ENCODE data around the gene QKI.

The QKI gene

DNA sequence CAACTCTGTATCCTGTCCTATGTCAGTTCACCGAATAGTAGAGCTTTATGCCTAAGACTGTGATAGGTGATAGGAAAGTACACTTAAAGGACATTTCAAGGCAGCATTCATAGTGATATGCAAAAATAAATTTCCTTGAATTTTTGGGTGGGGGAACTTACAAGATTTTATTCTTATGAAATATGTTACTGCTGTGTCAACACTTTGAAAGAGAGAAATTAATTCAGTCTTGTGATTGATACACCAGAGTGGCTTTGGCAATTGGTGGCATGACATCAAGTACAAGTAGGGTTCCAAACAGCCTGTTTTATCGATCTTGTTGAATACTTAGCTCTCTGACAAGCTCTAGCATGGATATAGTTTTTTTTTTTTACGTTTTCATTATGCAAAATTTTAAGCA lies 72.3 kb downstream of the QKI start:
- no peak for DNase-seq (ENCODE audit: low read depth in 2 of 2)

DNA sequence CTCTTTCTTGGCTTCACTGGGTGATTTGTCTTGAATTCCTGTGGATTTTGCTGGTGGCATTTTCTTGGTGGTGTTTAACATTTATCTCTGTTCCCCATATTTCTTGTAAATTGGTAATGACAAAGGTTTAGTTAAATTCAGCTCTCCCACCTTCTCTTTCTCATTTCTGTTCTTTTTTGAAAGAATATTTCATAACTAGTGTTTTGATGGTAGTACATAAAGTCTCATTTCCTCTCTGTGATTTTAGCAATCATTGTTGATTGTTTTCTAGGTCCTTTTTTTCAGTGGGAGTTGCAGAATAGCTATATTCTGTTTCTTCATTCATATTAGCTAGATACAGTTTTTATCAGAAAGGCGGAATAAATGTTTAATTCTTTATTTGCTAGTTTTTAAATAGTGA lies 73.1 kb downstream of the QKI start:
- DNase-seq (ENCODE audit: low read depth in 2 of 2): no peak

DNA sequence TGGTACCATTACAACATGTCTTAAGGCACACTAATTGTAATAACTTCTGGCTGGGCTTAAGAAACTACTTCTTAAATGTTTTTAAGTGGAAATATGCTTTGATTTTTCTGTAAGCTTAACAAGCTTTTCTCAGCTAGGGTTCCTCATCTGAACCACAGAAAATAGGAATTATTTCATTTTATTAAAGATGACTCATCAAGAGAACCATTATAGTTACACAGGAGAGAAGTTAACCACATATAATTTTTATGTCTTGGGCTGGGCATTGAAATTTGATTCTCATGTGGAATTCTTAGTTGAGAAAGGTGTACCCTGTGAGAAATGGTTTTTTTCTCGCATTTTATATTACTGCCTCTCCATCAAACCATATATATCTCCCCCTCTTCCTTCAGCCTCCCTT lies 75.1 kb downstream of the QKI start:
- DNase-seq (ENCODE audit: low read depth in 2 of 2): no peak

DNA sequence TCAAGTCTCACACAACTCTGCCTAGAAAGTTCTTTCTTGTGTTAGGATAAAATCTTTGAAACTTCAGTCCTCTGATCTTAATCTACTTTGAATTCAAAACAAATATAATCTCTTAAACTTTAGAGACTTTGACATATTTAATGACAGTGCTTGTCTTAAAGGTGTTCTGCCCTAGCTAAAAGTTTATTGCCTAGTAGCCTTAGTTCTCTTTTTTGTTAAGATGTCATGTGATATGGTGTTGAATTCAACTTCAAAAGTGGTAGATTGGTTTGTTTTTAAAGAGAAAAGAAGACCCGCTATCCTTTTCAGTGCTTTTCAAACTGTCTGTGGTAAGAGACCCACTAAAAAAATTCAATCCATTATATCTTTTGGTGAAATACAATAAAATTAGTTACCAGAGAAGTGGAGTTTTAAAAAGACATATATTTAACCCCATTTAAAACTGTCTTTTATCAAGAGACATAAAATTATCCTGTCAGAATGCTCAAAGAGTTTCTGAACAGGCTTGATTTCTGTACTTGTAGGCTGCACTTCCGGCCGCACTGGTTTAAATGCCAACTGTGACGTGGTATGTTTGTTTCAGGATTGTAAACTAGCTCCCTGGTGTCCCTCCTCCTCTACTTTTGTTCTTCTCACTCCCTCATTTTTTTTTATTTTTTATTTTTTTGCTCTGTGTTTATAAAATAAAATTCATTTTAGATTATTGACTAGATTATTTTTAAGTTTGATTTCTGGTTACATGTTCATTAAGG lies 76.5 kb downstream of the QKI start:
- no peak for DNase-seq (ENCODE audit: low read depth in 2 of 2)

DNA sequence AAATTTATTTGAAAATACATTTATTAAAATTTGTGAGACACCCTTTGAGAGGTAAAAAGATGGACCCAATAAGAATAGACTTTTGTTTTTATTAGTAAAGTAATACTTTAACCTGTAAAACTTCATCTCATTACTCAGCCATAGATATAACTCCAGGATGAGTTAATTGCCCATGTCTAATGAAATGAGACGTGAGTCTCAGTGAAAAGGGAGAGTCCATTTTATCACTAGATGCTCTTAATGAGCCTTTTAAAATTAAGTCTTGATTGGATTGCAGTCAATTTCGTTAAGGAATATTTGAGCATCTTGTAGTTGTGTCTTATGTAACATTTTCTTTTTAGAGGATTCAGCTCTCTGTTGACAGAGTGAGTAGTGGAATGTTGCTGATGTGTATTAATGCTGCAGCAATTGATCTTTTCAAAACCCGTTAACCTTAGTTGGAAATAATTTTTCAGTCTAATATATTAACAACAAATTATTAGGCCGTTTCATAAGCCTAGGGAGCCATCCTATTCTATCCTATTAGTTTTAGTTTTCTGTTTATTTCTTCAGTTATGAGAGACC lies 77.3 kb downstream of the QKI start:
- no peak for DNase-seq (ENCODE audit: low read depth in 2 of 2)

DNA sequence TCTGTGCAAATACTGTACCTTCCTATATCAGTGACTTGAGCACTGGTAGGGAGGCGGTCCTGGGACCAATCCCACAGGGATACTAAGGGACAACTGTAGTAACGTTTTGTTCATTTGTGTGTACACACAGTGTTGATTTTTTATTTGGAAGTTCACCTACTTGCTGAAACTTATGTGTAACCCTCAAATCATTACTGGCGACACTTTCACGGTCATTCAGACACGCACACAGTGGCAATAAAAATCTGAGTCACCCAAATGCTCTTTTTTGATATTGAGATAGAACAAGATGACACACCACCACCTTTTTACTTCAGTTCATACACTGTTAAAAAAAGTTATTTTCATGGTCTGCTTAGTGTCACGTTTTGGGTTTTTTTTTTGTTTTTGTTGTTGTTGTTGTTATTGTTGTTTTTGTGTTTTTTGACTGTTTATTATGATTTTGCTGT lies 79.8 kb downstream of the QKI start:
- no peak for DNase-seq (ENCODE audit: low read depth in 2 of 2)

DNA sequence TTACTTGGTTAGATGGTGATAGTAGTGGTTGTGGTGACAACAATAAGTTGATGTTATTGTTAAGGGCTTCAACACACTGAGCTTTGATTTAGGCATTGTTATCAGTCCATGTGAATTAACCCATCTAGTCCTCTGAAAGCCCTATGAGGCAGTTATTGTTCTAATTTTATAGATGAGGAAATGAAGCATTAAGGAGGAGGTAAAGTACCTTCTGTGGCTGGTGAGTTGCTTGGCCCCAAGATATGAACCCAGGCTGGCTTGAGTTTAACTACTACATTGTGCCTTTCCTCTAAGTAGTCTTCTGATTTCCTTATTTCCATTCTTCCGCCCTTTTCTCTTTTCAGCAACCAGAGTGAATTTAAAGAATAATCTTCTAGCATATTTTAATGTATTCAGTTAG lies 81.7 kb downstream of the QKI start:
- no peak for DNase-seq (ENCODE audit: low read depth in 2 of 2)

DNA sequence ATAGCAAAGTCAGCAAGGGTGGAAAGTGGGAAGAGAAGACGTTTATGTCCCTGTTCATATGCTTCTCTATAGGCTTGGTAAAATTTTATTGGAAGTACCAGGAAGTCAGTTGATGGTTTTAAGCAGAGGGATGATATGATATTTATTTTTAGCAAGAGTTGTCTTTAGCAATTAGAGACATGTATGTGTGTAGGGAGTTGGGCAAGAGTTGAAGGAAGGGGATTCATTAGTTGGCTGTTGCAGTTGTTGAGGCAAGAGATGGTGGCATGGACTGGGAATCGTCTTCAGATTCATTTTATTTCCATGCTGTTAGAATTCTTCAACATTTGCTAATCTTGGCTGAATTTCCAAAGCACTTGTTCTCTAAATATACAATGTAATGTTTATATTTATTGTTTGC lies 85.6 kb downstream of the QKI start:
- DNase-seq (ENCODE audit: low read depth in 2 of 2): no peak

DNA sequence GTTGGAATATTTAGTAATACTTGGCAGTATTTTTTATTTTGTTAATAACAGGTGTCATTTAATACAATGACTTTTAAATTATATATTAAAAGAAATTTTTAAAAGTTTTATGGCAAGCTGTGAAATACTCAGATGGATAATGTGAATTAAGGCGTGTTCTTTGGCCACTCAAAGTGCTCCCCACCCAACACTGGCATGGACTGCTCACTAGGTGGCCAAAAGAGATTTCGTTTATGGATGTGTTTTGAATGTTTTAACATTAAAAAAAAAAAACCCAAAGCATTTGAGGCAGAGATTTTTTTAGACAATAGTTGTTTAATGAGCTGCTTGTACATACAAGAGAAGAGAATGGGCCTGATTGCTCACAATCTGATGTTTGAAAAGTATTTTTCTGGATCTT lies 86.5 kb downstream of the QKI start:
- no peak for DNase-seq (ENCODE audit: low read depth in 2 of 2)

DNA sequence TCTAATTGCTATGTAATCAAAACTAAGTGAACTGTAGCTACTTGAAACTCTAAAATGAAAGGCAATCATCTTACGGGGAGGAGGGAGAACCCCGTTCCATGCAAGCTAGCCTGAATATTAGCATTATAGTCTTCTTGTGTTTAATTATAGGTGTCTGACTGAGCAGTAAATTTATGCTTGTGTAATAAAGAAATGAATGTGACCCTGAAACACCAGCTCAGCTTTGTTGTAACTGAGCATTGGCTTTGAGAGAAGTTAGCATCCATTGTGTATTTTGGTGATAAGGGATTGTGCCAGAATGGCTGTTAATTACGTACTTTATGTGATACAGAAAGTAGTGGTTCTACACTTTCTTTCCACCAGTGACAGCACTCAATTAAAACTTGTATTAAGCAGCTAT lies 86.9 kb downstream of the QKI start:
- DNase-seq (ENCODE audit: low read depth in 2 of 2): no peak

DNA sequence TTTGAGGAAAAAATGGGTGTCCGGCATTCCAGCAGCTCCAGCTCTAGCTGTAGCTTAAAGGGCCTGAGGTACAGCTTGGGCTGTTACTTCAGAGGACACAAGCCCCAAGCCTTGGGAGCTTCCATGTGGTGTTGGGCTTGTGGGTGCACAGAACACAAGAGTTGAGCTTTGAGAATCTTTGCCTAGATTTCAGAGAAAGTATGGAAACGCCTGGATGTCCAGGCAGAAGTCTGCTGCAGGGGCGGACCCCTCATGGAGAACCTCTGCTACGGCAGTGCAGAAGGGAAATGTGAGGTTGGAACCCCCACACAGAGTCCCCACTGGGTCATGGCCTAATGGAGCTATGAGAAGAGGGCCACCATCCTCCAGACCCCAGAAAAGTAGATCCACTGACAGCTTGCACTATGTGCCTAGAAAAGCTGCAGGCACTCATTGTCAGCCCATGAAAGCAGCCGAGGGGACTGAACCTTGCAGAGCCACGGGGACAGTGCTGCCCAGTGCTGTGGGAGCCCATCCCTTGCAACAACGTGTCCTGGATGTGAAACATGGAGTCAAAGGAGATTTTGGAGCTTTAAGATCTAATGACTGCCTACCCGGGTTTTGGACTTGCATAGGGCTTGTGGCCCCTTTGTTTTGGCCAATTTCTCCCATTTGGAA lies 90.6 kb downstream of the QKI start:
- DNase-seq (ENCODE audit: low read depth in 2 of 2): no peak

DNA sequence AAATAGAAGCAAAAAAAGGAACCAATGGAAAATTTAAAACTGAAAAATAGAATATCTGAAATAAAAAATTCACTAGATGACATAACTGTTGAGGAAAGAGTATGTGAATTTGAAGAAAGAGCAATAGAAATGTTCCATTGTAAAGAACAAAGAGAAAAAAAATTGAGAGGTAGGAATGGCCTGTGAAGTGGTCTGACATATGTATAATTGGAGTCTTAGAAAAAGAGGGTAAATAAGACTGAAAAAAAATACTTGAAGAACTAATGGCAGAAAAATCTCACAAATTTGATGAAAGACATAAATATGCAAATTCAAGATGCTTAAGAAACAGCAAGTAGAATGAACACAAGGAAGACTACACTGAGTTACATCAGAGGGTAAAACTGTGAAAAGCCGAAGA lies 93.4 kb downstream of the QKI start:
- DNase-seq (ENCODE audit: low read depth in 2 of 2): no peak

DNA sequence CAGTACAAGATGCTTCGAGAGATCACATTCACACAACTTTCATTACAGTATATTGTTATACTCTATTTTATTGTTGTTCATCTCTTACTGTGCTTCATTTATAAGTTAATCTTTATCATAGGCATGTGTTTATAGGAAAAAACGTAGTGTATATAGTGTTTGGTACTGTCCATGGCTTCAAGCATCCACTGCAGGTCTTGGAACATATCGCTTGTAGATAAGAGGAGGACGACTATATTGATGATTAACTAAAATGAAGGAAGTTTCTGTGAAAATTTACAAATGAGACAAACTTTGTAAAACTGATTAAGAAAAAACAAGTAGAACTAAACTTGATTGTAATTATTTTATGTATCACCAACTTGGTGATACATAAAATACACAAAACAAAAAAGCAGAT lies 98.5 kb downstream of the QKI start:
- no peak for DNase-seq (ENCODE audit: low read depth in 2 of 2)

DNA sequence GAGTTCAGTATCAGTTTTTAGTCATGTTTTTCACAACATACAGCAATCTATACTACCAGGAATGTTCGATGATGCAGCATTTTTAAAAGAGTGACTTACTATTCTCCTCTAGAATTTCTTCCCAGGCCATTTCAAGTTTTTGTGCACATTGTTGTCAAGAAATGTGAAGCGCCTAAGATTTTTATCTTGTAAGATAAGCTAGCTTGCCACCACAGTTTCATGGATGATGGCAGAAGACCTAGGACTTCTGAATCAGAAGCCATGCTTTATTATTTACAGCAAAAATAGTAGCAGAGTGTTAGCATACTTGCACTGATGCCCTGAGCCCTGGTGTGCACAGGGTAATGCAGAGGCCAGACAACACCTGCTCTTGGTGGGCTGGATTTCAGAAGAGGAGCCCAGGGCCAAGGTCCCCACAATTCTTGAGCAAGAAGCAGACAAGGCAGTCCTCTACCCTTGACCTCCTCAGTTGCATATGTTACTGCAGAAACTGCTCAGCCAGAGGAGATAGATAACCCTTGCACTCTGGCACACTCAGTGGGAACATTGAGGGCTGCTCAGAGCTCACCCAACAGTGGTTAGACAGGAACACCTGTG lies 99.2 kb downstream of the QKI start:
- no peak for DNase-seq (ENCODE audit: low read depth in 2 of 2)

DNA sequence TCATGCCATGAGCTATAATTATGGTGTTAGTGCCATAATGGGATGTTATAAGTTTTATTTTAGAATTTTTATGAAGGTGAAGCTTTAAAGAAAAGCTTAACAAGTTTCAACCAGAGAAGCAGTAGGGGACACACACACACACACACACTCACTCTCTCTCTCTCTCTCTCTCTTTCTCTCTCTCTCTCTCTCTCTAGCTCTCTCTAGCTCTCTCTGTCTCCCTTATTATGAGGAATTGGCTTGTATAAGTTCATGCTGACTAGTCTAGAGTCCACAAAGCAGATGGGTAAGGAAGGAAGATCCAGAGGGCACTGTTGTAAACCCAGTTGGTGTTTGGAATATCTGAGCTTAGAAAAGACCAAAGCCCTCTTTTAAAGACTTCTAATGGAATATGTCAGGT lies 102.4 kb downstream of the QKI start:
- no peak for DNase-seq (ENCODE audit: low read depth in 2 of 2)

DNA sequence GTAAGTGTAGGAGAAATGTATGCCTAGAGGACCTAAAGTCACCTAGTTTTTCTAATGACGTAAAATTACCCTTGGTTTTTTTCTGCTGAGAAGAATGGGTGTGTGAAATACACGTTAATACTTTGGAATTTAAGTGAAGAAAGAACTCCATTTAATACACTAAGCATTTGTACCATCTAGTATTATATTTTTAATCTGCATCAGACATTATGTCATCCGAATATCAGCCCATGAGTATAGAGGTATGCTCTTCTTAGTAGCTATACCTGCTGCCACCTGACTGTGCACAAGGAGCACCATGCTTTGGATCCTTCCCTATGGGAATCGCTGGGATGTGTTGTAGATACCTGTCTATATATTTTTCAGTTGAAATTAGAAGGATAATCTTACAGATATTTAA lies 106.4 kb downstream of the QKI start:
- DNase-seq (ENCODE audit: low read depth in 2 of 2): no peak

DNA sequence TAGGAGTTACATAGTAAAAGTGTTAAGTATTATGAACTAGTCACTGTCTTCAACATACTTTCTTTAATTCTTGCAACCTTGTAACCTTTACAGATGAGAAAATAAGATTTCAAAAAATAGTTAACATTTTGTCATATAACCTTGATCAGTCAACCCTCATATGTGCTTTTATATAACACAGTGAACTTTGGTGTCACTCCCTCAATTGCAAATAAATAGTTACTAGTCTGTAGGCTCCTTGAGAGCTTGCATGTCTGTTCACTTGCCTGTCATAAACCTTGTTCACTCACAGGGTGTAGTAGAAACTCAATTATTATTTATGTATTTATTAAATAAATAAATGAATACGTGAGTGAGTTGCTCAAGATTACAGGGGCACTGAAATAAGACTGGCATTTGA lies 107.5 kb downstream of the QKI start:
- no peak for DNase-seq (ENCODE audit: low read depth in 2 of 2)

DNA sequence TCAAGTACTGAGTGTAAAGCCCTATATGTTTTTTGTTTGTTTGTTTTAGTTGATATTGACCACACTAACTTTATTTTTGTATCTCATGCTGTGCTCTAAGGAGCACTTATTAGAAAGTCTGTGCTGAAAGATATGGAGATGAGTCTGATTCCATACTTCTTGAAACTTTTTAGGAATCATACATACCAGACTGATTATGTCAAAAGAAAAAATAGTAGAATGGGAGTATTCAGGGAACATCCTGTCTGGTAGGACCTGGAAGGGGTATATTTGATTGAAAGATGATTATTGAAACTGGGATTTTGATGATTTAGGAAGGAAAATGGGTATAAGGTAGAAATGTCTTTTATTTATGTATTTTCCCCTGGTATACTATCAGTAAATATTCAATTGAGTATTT lies 111.4 kb downstream of the QKI start:
- no peak for DNase-seq (ENCODE audit: low read depth in 2 of 2)

DNA sequence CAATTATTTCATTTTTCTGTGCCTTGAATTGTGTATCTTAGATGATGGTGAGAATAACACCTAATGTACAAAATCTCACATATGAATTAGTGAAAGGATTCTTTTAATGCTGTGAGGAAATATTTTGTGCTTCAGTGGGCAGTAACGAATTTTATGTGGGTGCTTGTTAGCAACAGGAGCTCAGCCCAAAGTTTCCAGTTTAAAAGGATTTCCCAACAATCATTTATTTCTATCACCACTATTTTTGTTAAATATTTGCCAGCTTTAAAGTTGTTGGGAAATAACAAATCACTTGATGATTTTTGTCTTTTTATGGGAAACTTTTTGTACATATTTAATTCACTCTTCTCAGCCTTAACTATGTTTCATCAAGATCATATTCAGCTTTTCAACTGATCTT lies 111.8 kb downstream of the QKI start:
- DNase-seq (ENCODE audit: low read depth in 2 of 2): no peak

DNA sequence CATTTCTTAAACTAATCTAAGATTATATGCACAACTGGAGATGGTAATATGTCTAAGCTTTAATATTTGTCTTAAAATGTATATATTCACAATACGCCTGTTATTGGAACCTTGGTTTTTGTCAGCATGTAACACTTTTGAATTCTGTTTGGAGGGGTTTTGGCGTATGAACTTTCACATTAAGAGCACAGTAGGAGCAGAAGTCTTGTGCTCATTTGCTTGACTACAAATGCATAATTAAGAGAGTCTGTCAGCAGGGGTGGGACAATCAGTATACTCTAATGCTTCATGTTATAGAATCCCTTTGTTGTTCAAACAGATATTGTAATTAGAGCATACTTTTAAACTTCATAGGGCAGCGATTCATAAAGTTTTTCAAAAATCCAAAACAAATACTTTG lies 112.8 kb downstream of the QKI start:
- DNase-seq (ENCODE audit: low read depth in 2 of 2): no peak

DNA sequence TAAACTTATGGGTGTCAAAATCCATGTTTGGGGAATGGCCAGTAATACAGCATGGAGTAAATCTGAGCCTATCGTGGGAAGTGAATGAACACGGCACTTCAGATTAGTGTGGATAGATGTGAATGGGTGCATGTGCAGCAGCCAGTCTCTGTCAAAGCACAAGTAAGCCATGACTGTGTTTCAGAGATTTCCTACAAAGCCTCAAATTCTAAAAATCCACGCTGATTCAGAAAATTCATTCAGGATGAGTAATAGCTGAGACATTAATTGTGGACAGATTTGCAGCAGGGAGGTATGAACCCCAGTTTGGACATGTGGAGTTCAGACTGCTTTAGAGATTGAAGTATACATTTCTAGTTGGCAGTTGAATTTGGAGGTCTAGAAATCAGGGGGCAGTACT lies 115.1 kb downstream of the QKI start:
- no peak for DNase-seq (ENCODE audit: low read depth in 2 of 2)

DNA sequence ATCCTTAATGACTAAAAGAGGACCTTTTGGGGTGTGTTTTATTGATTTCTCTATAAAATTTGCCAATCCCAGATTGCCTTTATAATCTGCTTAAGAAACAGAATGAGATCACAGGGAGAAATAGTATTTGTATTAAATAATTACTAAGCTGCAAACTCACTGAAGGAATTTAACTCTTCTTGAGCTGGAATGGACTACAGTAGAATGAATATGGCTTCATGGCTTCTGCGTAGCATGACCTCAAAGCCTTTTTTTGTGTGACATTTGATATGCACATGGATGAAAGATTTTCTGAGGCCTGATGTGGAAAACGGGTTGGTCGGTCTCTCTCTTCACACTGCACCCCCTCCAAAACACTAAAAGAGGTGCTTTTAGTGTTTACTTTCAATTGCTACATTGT lies 115.9 kb downstream of the QKI start:
- no peak for DNase-seq (ENCODE audit: low read depth in 2 of 2)

DNA sequence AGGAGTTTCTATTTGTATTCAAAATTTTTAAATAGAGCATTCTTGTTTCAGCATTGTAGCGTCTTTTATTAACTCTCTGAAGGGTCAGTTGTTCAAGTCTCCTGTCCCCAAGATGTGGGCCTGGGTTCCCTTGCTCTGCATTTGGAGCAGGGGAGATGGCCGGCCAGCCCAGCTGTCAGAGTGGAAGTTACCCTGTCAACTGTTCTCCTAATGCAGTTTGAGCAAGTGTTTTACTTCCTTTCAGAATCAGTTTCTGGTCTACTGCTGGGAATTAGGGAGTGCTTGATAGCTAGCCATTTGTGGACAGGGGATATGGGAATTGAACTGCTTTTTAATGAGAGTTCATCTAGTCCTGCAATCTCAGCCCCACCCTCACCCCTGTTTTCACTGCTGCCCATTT lies 116.6 kb downstream of the QKI start:
- DNase-seq (ENCODE audit: low read depth in 2 of 2): no peak

Measured in stimulated activated CD4-positive, alpha-beta T cell treated with anti-CD3 and anti-CD28 coated beads, Interleukin-1b, Interleukin-23, amount 100 ng/mL, for 1 hour (primary cell).